Skeletal muscle satellite cell (primary cell): ENCODE results near the gene AP3B1.

ENCODE experiments used
- H3K27me3 ChIP-seq: 2 replicates; pipeline ENCODE4 v1.7.0; 2013; ENCODE audit warnings: low read length; ENCODE audit not compliant: control insufficient read depth, insufficient read depth
- H3K36me3 ChIP-seq: 2 replicates; pipeline ENCODE4 v1.7.0; 2013; ENCODE audit warnings: mild to moderate bottlenecking, control low read depth, low read length; ENCODE audit not compliant: insufficient read depth
- H3K4me1 ChIP-seq: 2 replicates; pipeline ENCODE4 v1.7.0; 2013; ENCODE audit warnings: low read length; ENCODE audit not compliant: control insufficient read depth, insufficient read depth
- H3K4me2 ChIP-seq: 2 replicates; pipeline ENCODE4 v1.7.0; 2013; ENCODE audit warnings: mild to moderate bottlenecking, low read length
- H3K4me3 ChIP-seq: 2 replicates; pipeline ENCODE4 v1.7.0; 2013; ENCODE audit warnings: low read length
- H3K9ac ChIP-seq: 2 replicates; pipeline ENCODE4 v1.7.0; 2013; ENCODE audit warnings: mild to moderate bottlenecking, low read depth, low read length, moderate library complexity
- H3K9me3 ChIP-seq: replicated peaks from 2 replicates; pipeline ENCODE4 v1.7.0; 2013; ENCODE audit warnings: mild to moderate bottlenecking, control low read depth, low read length

The AP3B1 gene

DNA sequence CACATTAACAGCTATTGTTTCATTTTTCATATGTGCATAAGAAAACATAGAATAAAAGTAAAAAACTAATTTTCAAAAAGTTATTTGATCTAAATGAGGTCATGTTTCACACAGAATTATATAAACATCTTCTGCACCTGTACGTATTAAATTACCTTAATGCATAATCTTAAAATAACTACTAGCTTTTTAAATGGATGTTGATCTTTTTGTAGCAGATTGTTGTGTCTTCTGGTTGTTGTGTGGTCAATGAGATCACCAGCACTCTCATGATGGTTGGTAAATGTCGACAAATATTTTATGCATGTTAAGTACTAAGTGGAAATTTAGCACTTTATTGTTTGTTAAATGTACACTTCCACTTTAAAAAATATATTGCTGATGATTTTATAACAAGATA lies 162.0 kb downstream of the AP3B1 start:
- Histone ChIP-seq H3K4me2 (no peak overlapping the region), H3K9me3 (no peaks in the 10 kb centered on the region), H3K4me3 (no peak overlapping the region), H3K9ac (no peak overlapping the region), H3K36me3 (peaks cover 13% of the 10 kb centered on the region), H3K4me1 (no peaks in the 10 kb centered on the region), H3K27me3 (no peaks in the 10 kb centered on the region)

- Histone ChIP-seq H3K4me1 (no peaks in the 10 kb centered on the region), H3K36me3 (peaks cover 13% of the 10 kb centered on the region)
These were observed 164.9 kb downstream of the AP3B1 start for GRCh38 chr5:78129597-78129996.

DNA sequence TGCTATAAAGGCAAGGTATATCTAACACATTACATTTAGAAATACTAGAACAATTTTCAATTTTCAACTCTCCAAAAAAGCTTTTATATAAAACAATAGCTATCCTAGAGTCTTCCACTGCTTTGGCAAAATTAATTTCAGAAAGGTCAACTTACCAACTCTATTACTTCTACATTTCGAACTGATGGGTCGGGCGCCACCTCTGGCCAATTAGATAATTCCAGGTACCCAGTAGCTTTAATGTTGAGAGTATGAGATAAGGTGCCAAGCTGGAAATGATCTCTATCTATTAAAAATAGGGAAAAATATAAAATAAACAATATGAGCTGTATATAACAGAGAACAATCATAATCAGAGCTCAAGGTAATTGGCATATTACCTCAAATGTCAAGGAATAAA lies 166.6 kb downstream of the AP3B1 start:
- H3K4me2 ChIP-seq: no peak overlapping the region
- H3K27me3 ChIP-seq: no peaks in the 10 kb centered on the region
- no peaks in the 10 kb centered on the region for H3K4me1 ChIP-seq
- peaks cover 13% of the 10 kb centered on the region for H3K36me3 ChIP-seq
- H3K4me3 ChIP-seq: no peak overlapping the region
- H3K9me3 ChIP-seq: no peaks in the 10 kb centered on the region
- H3K9ac ChIP-seq: no peak overlapping the region

More at GRCh38 chr5:78129597-78129996, 164.9 kb downstream of the AP3B1 start:
- Histone ChIP-seq H3K4me3 (no peak overlapping the region), H3K4me2 (no peak overlapping the region), H3K9me3 (no peaks in the 10 kb centered on the region), H3K9ac (no peak overlapping the region), H3K27me3 (no peaks in the 10 kb centered on the region)

- Histone ChIP-seq H3K4me1 (no peaks in the 10 kb centered on the region), H3K9ac (no peak overlapping the region), H3K36me3 (peaks cover 13% of the 10 kb centered on the region), H3K4me3 (no peak overlapping the region), H3K9me3 (no peaks in the 10 kb centered on the region), H3K4me2 (no peak overlapping the region), H3K27me3 (no peaks in the 10 kb centered on the region)
These were observed 168.0 kb downstream of the AP3B1 start for GRCh38 chr5:78126536-78126935.

- Histone ChIP-seq H3K4me2 (no peak overlapping the region), H3K9me3 (no peaks in the 10 kb centered on the region), H3K4me3 (no peak overlapping the region), H3K9ac (no peak overlapping the region), H3K4me1 (no peaks in the 10 kb centered on the region), H3K27me3 (no peaks in the 10 kb centered on the region), H3K36me3 (peaks cover 25% of the 10 kb centered on the region)
These were observed 178.3 kb downstream of the AP3B1 start for GRCh38 chr5:78116167-78116566.

GRCh38 chr5:78113689-78114264 lies 180.7 kb downstream of the AP3B1 start:
- no peak overlapping the region for H3K9ac ChIP-seq
- H3K27me3 ChIP-seq: no peaks in the 10 kb centered on the region
- no peak overlapping the region for H3K4me2 ChIP-seq
- H3K4me1 ChIP-seq: no peaks in the 10 kb centered on the region
- no peak overlapping the region for H3K4me3 ChIP-seq
- peaks cover 29% of the 10 kb centered on the region for H3K36me3 ChIP-seq
- H3K9me3 ChIP-seq: no peaks in the 10 kb centered on the region

DNA sequence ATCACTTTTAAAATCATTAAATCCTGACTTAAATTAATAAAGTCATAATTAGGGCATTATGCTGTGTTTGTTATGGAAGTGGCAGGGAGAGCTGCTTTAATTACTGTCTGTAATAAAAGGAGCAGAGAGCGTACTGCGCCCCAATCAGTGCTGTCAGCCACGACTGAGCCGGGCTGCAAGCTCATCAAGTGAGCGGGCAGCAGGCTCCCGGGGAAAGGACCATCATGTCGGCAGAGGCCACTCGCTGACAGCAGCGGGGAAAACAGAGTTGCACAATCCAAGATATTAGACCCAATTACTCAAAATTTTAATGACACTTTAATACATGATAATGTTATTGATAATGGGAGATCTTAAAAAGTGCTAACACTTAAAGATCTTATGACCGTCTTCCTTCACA lies 181.6 kb downstream of the AP3B1 start:
- no peak overlapping the region for H3K9ac ChIP-seq

DNA sequence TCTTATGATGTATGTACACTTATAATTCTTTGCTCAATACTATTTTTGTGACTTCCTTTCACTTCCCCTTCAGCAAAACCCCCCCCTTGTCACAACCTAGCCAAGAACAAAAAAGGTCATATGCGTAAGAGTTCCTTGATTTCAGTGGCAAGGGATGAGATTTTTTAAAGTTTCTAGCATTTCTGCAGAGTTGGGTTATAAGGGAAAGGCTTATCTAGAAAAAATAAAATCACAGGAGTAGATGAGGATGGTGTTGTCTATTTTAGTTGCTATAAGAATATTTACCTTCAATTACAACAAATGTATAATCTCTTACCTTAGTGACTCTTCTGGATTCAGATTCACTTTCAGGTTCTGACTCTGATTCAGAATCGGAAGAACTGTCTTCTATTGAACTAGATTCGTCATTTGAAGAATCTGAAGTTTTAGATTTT lies 184.6 kb downstream of the AP3B1 start:
- Histone ChIP-seq H3K9ac (no peak overlapping the region), H3K4me3 (no peak overlapping the region), H3K4me2 (no peak overlapping the region), H3K27me3 (no peaks in the 10 kb centered on the region), H3K9me3 (no peaks in the 10 kb centered on the region), H3K36me3 (peaks cover 26% of the 10 kb centered on the region), H3K4me1 (no peaks in the 10 kb centered on the region)

More for the DNA sequence above, 181.6 kb downstream of the AP3B1 start:
- Histone ChIP-seq H3K4me2 (no peak overlapping the region), H3K27me3 (no peaks in the 10 kb centered on the region), H3K9me3 (no peaks in the 10 kb centered on the region), H3K4me1 (no peaks in the 10 kb centered on the region), H3K36me3 (peaks cover 29% of the 10 kb centered on the region), H3K4me3 (no peak overlapping the region)

- no peaks in the 10 kb centered on the region for H3K4me1 ChIP-seq
- H3K4me2 ChIP-seq: no peak overlapping the region
- no peaks in the 10 kb centered on the region for H3K27me3 ChIP-seq
- no peaks in the 10 kb centered on the region for H3K9me3 ChIP-seq
- peaks cover 18% of the 10 kb centered on the region for H3K36me3 ChIP-seq
- no peak overlapping the region for H3K9ac ChIP-seq
- no peak overlapping the region for H3K4me3 ChIP-seq
These were observed 185.9 kb downstream of the AP3B1 start for GRCh38 chr5:78108564-78108963.

- no peaks in the 10 kb centered on the region for H3K9me3 ChIP-seq
- peaks cover 5% of the 10 kb centered on the region for H3K4me1 ChIP-seq
- no peak overlapping the region for H3K9ac ChIP-seq
- H3K36me3 ChIP-seq: peaks cover 22% of the 10 kb centered on the region
- H3K4me3 ChIP-seq: no peak overlapping the region
- H3K27me3 ChIP-seq: no peaks in the 10 kb centered on the region
- H3K4me2 ChIP-seq: no peak overlapping the region
These were observed 191.1 kb downstream of the AP3B1 start for GRCh38 chr5:78103232-78103918.

GRCh38 chr5:78102500-78102899 lies 192.0 kb downstream of the AP3B1 start:
- H3K4me1 ChIP-seq: peaks cover 5% of the 10 kb centered on the region
- H3K4me3 ChIP-seq: no peak overlapping the region
- no peaks in the 10 kb centered on the region for H3K9me3 ChIP-seq
- peaks cover 22% of the 10 kb centered on the region for H3K36me3 ChIP-seq
- H3K27me3 ChIP-seq: no peaks in the 10 kb centered on the region
- no peak overlapping the region for H3K4me2 ChIP-seq
- no peak overlapping the region for H3K9ac ChIP-seq

DNA sequence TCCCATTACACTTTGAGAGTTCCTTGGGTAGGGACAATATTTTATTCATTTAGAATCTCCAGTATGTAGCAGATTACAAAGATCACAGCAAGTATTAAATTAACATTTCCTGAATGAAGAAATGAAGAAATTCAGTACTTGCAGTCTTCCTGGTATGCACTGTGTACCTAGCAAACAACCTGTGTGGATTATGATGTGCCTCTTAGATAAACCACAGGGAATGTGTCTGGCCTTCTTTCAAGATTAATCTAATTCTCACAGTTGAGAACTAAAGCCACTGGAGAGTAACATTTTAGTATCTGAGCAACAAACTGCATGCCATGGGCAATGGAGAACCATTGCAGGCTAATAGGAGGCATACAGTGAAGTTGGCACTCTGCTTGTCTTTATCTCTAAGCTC lies 199.4 kb downstream of the AP3B1 start:
- Histone ChIP-seq H3K4me1 (no peaks in the 10 kb centered on the region), H3K9me3 (no peaks in the 10 kb centered on the region), H3K4me3 (no peak overlapping the region), H3K36me3 (peaks cover 19% of the 10 kb centered on the region), H3K27me3 (no peaks in the 10 kb centered on the region), H3K9ac (no peak overlapping the region), H3K4me2 (no peak overlapping the region)
